NCI-H1436 treated with DMSO at 0.1 percent for 48 hours (cell line): ENCODE data around the gene DDR1.

ENCODE experiments used
- DNase-seq: peaks from one replicate; lab custom pipeline; 2025; lab: John Stamatoyannopoulos, UW

The DDR1 gene

DNA sequence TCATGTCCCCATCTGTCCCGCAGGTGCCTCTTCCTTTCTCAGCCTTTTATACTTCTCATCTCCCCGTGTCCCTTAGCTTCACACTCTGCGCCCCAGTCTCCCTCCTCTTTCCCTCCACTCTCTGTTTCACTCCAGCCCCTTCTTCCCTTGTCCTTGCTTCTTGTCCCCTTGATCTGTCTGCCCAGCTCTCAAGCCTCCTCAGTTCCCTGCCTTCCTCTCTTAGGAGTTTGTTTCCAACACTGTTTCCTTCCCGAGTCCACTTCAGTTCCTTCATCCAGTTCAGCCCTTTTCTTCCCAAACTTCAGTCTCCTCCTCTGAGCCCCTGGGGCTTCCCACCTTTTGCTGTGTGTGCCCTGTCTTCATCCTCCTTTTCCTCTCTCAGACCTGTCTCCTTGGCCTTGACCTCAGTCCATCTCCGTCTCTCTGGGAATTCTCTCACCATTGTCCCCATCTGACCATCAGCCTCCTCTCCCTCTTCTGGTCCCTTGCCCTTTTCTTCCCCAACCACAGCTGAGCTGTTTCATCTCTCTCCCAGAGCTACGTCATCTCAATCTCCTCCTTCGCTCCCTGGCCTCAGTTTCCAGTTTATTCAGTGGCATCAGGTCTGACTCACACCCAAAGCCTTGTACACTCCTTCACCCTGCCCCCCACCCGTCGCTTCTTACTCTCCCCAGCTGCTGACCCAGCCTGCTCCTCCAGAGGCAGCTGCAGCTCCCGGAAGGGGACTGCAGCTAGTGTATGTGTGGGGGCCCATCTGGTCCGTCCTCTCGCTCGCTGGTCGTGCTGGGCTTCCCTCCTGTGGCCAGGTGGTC lies 2.7 kb upstream of the DDR1 start:
- DNase-seq = no peak

DNA sequence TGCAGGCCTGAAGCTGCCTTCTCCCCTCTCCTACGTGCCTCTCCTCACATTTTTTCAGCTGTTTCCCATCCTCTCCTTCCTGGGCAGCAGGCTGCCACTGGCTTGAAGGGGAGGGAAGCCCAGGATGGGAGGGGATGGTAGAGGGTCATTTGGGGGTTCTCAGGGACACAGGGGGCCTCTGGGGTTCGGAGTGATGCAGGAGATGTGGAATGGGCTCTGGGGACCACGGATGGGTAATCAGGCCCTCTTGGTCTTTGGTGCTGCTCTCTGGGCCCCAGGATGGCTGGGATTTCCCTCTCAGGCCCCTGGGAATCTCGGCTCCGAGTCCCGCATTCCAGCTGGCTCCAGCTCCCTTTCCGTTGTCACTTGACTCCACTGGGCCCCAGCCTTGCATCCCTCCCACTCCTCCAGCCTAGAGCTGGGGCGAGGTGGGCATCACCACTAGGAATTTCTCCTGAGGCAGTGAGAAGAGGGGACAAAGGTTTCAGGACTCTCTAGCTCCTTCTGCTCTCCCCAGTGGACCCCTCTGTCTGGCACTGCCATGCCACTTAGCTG lies 2.0 kb upstream of the DDR1 start:
- DNase-seq = no peak

DNA sequence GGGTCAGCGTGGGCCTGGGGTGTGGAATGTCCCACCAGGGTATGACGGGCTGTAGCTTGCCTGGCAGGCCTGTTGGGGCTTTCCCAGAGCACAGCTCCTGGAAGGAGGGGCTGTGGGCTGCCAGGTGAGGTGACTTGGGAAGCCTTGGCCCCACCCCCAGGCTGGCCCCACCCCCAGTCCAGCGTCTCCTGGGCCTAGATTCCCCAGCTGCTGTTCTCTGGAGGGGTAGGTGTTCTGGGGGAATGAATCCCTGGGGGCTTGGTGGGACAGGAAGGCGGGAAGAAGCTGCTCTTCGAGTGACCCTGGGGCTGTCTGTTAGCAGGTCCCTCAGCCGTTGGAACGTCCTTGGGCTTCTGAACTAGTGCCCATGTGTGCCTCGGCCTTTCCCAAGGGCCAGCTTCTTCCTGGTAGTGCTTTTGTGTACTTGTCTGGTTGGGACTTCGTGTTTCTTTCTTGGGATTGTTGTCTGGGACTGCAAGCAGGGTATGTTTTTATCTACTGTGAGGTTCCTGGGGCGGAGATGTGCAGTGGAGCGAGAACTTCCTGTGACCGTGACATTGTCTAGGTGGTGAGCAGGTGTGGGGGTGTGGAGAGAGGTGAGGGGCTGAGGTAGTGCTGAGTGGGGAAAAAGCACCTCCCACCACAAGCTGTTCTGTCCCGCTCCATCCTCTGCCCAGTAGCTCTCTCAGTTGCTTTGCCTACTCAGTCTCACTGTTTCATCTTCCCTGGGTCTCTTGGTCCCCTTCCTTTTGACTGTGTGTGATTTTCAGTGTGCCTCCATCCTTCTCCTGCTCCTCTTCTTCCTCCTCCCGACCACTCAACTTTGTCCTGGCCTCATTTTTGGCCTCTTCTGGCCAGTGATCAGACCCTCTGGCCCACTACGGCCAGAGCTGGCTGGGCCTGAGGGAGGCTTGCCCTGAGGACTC lies 1.3 kb upstream of the DDR1 start:
- DNase-seq = no peak

DNA sequence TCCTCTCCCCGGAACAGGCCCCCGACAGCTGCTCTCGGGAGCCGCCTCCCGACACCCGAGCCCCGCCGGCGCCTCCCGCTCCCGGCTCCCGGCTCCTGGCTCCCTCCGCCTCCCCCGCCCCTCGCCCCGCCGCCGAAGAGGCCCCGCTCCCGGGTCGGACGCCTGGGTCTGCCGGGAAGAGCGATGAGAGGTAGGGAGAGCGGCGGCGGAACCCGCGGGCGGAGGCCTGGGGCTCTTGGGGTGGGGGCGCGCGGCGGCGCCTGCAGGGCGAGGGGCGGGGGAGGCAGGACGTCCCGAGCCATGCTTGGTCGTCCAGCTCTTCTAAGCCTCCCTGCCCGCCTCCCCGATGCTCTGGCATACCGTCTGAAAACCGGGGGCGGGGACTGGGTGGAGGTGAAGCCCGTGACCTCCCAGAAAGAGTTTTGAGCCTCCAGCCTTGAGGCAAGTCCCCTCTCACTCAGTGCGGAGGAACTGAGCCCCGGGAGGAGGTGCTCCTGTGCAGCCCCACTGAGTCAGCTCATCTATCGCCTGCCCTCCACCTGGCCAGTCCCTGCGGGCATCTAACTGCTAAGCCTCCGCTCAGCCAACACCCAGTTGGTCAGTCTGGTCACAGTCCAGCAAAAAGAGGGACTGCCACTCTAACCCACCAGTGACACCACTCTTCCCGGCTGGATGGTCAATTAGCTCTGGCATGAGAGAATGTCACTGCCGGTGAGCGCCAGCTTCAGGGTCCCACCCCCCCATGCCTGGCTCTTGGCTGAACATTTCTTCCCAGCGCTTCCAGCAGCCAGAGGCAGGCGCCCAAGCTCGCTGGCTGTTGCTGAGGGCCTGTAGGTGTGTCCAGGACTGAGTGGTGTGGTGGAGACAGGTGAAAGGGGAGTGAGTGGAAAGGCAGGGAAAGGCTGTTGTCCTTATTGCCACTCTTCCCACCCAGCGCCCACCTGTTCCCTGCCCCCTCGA lies 482 bp downstream of the DDR1 start:
- DNase-seq = no peak

DNA sequence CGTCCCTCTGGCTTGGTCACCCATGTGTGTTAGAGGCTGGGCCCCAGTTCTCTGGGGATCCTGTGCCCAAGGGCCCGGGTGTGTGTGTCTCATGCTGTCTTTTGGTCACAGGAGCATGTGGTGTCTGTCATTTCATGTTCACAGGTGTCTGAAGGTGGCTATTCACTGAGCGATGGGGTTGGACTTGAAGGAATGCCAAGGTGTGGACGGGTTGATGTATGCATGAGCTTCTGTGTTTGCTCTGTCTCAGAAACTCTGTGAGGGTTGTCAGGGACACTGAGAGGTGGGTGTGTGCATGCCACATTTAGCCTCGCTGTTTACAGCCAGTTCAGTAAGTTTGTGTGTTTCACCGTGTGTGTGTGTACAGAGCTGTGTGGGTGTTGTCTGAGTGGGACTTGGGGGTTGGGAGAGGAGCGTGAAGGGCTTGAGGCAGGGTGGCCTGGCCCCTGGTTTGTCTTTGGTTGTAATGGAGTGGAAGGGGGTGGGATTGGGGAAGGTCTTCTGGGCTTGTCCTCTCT lies 1.2 kb downstream of the DDR1 start:
- no peak for DNase-seq

DNA sequence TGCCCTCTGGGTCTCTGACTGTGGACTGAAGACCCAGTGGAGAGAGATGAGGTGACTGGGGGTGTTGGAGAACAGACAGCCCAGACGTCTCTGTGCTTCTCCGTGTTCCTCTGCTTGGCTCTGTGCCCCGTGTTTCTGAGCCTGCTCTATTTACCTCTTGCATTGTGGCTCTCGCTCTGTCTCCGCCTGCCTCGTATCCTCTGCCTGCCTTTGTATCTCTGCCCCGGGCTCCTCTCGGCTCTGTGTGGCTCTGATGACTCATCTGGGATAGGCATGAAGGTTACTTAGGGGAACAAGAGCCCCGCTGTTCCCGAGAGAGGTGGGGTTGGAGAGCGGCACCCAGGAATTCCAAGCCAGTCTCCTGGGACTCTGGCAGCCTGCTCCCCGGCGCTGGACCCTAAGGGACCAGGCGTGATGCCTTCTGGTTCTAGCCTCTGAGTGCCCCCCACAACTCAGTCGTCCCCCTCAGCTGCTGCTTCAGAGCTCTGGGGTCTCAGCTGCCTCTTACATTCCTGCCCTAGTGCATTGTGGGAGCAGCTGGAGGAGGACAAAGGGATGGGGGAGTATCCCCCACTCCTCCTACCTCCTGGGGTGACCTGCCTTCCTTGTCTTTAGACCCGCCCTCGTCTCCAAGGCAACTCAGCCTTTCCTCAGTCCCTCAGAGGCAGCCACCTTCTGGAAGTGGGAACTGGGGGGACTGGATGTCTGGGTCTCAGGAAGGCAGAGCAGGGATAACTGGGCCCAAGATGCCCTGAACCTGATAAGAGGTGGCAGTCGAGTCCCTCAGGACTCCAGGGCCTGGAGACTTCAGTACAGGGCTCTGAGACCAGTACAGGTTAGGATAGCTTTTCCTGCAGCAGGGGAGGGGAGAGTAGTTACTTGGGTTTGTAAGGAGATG lies 1.9 kb downstream of the DDR1 start:
- peak; percentile 54 for DNase-seq

DNA sequence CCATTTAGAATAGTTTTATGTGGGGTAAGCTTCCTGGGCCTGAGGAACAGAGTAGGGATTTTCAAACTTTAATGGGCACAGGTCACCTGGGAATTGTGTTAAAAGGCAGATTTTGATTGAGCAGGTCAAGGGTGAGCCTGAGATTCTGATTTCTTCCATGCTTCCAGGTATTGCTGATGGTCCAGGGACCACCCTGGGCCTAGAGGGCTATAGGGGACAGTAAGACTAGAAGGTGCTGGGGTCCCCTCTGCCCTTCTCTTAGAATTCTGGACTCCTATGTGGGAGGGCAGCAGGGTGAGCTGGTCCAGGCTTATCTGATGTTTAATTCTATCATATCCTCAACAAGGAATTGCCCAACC lies 2.6 kb downstream of the DDR1 start:
- DNase-seq = no peak

DNA sequence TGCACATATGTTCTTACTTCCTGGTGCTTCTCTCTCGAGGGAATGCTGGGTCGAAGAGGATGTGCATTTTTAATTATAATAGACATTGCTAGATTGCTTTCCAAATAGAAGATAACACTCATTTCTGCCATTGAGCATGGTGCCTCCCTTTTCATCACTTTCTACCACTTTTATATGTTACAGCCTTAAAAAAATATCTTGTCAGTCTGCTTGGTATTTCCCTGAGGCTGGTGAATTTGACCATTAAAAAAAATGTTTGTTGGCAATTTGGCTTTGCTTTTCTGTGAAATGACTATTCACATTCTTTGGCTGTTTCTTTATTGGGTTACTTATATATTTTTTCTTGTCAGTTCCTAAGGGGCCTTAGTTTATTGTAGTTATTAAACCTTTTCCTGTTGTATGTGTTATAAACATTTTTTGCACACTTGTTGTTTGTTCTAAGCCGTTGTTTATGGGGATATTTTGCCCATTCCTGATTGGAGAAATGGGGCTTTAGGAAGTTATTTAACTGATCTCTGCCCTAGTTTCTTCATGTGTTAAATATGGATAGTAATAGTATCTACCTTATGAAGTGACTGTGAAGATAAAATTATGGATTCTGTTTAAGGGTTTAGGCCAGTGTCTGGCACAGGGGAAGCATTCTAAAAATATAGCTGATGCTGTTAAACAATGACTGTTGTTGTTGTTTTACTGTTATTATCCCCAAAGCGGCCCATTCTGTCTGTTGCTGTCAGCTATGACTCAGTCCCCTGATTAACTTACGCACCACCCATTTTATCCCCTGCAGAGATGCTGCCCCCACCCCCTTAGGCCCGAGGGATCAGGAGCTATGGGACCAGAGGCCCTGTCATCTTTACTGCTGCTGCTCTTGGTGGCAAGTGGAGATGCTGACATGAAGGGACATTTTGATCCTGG lies 3.8 kb downstream of the DDR1 start:
- no peak for DNase-seq

DNA sequence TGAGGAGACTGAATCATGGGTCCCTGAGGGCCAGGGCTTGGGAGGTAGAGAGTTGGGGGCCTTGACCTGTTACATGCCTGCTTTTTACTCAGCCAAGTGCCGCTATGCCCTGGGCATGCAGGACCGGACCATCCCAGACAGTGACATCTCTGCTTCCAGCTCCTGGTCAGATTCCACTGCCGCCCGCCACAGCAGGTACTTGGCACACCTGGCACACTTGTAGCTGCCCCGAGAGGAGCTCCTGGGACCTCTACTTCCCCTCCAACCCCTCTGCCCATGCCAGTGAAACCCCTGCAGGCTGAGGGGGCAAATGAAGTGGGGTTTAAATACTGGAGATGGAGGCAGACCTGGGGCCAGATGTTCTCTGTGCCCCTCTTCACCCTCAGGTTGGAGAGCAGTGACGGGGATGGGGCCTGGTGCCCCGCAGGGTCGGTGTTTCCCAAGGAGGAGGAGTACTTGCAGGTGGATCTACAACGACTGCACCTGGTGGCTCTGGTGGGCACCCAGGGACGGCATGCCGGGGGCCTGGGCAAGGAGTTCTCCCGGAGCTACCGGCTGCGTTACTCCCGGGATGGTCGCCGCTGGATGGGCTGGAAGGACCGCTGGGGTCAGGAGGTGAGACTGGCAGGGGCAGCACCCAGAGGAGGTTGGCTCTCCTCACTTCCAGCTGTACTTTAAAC lies 4.6 kb downstream of the DDR1 start:
- DNase-seq = no peak

DNA sequence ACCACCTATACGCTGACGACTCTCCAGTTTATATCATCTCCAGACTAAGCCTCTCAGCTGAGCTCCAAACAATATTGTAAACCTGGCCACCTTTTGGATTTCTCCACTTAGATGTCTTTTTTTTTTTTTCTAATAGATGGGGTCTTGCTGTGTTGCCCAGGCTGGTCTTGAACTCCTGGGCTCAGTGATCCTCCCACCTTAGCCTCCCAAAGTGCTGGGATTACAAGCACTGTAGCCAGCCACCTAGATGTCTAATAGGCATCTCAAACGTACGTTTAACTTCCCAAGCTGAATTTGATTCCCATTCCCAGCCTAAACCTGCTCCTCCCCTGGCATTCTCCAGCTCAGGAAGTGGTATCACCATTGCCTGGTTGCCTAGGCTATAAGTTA lies 5.2 kb downstream of the DDR1 start:
- DNase-seq = no peak

DNA sequence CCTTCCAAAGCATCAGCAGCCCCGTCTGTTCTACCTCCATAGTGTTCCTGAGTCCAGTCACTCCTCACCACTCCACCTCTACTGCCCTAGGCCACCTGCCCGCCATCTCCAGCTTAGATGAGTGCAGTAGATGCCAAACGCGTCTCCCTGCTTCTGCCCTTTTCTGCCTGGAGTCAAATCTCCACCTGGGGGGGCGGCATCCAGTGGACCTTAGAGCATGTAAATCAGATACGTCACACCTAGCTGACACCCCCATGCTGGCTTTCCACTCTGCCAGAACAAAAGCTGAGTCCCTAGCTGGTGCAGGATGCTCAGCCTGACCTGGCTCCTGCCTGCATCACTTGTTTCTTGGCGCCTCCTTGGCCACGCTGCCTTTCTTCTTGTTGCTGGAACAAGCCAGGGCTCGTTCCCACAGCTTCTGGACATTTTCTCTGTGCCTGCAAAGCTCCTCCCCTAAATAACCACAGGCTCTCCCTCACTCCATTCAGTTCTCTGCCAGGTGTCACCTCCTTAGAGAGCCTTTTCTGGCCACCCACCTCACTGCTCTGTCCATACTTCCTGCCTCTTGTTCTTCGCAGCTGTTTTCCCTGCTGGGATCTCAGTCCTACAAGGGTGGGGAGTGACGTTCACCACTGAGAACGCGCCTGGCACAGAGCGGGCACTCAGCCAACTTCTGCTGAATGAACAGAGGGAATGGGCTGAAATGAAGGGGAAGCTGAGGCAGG lies 5.8 kb downstream of the DDR1 start:
- no peak for DNase-seq

DNA sequence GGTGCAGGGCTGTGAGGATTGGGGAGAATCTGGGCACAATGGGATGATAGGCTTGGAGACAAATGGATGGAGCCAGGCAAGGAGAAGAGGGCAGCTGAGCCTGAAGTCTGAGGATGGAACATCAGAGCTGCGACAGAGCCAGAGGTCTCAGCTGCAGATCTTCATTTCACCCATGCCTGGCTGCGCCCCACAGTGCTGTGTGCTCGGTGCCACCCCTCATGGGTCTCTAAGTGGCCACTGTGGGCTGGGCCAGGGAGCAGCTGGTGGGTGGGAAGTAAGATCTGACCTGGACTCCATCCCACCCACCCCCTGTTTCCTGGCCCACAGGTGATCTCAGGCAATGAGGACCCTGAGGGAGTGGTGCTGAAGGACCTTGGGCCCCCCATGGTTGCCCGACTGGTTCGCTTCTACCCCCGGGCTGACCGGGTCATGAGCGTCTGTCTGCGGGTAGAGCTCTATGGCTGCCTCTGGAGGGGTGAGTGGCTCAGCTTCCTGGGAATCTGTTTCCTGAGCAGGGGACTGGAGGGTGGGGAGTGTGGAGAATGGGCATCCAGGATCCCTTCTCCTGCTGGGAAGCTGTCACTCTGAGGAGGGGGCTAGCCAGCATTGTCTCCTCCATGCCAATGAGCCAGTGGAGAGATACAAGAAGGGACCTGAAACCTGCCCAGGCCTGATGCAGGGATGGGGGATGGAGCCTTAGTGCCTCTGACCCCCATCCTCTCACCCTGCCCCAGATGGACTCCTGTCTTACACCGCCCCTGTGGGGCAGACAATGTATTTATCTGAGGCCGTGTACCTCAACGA lies 6.5 kb downstream of the DDR1 start:
- no peak for DNase-seq

DNA sequence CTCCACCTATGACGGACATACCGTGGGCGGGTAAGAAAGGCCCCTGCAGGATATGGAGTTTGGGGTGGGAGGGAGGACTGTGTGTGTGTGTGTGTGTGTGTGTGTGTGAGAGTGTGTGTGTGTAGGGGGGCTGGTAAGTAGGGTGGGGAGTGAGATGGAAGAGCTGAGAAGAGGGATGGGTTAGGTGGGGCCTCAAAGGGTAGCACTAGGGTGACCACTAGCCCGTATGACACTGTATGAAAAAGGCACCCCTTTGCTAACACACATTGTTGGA lies 7.1 kb downstream of the DDR1 start:
- DNase-seq = no peak

DNA sequence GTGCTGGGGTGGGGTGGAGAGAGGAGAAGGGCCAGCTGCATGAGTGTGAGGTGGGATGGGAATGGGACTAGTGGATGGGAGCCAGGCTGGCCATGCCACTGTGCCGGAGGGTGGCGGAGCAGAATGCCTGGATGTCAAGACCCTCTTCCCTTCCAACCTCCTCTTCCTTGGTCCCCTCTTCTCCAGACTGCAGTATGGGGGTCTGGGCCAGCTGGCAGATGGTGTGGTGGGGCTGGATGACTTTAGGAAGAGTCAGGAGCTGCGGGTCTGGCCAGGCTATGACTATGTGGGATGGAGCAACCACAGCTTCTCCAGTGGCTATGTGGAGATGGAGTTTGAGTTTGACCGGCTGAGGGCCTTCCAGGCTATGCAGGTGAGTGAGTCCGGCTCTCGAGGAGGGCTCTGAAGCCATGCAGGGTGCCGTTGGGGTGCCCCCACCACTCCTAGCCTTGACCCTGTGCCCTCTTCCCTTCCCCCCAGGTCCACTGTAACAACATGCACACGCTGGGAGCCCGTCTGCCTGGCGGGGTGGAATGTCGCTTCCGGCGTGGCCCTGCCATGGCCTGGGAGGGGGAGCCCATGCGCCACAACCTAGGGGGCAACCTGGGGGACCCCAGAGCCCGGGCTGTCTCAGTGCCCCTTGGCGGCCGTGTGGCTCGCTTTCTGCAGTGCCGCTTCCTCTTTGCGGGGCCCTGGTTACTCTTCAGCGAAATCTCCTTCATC lies 7.7 kb downstream of the DDR1 start:
- DNase-seq = no peak

DNA sequence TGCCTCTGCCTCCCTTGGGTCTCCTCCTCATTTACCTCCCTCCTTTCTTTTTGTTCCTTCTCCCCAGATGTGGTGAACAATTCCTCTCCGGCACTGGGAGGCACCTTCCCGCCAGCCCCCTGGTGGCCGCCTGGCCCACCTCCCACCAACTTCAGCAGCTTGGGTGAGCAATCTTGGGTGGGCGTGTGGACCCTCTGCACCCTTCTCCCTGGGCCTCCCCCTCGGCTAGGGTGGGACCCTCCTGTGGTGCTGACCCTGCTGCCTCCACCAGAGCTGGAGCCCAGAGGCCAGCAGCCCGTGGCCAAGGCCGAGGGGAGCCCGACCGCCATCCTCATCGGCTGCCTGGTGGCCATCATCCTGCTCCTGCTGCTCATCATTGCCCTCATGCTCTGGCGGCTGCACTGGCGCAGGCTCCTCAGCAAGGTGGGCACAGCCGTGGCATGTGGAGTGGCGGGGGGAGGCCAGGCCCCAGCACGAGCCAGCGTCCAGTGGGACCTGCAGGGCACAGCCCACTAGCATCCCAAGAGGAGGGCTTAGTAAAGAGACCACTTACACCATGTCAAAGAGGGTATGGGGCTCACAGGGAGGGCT lies 8.8 kb downstream of the DDR1 start:
- DNase-seq = no peak

DNA sequence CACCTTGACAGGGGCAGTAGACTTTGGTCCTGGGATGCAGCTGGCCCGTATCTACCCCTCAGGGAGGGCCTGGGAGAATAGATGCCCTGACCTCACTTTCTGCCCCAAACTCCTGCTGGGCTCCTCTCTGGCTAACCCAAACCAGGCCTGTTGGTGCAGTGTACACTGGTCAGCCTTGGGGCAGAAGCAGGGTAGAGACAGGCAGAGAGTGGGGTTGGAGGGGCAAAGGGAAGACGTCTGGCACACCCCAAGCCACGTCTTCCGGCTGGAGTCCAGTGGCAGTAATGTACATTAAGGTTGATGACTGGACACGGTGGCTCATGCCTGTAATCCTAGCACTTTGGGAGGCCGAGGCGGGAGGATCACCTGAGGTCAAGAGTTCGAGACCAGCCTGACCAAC lies 9.3 kb downstream of the DDR1 start:
- no peak for DNase-seq

DNA sequence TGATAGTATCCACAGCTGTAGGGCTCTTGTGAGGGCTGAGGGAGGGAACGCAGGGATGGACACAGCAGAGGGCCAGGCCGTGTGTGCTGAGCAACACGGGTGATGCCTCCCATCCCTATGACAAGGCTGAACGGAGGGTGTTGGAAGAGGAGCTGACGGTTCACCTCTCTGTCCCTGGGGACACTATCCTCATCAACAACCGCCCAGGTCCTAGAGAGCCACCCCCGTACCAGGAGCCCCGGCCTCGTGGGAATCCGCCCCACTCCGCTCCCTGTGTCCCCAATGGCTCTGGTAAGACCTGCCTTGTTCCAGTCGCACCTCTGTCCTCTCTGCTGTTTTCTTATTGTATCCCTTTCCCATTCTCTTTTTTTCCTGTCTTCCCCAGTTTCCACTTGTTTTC lies 10.1 kb downstream of the DDR1 start:
- no peak for DNase-seq
